ENCODE data around the gene BMP6. TPM values are rescaled to one million over a fixed set of nuclear protein-coding genes. Genes with fewer than 3 reads are reported as not detected.

The BMP6 gene
- total and polyA plus RNA-seq, 2 experiments from 2014 or later = 1.3 to 10.3 TPM

DNA sequence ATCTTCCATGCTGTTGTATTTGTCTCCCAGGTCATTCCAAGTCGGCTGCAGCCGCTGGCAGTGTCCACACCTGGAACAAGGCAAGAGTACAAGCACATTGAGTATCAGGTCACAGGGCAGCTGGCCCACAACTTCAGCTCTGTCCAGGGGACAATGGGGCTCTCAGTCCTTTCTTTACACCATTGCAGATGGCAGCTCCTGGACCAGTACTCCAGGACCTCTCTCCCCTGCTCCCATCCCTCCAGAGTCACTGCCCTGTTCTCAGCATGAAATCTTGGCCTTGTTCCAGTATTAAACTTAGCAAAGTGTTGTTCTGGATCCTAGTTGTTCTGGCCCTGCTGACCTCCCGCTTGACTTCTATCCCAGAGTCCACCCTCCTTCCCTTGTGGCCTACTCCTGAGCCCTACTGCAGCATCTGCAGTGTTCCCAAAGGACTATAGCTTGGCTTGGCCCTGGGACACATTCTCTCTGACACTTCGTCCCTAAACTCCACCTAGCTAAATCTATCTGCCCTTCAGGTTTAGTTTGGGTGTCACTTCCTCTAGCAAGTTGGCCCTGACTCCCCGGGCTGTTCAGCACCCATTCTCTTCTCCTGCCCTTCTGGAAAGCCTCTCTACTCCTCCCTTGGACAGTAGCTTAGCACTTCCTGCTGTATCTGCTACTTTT lies 178.9 kb downstream of the BMP6 start:
- peaks cover 16% of the 10 kb centered on the region for H3F3A ChIP-seq (ENCODE audit: insufficient read depth)
- no peak overlapping the region for H3K4me3 ChIP-seq
- no peaks in the 10 kb centered on the region for H3K27me3 ChIP-seq (replicated peaks; ENCODE audit: insufficient read depth)
- H2AFZ ChIP-seq = no peak overlapping the region
- peaks cover 11% of the 10 kb centered on the region for H3K4me1 ChIP-seq (ENCODE audit: insufficient read depth)
- H3K9me3 ChIP-seq (ENCODE audit: low read depth) = no peaks in the 10 kb centered on the region
- H3K36me3 ChIP-seq (ENCODE audit: low read depth) = peaks cover 30% of the 10 kb centered on the region
- no peak for TF ChIP-seq EZH2 (IDR thresholded peaks at IDR 0.05; ENCODE audit: insufficient read depth, poor library complexity, severe bottlenecking)
- TF ChIP-seq EZH2phosphoT487 (IDR thresholded peaks at IDR 0.05; ENCODE audit: insufficient read depth, low read depth) = no peak
- no peak overlapping the region for H3K4me2 ChIP-seq (ENCODE audit: unreplicated experiment)
- no peaks in the 10 kb centered on the region for H3K9me2 ChIP-seq (ENCODE audit: insufficient read depth)
- in situ Hi-C loops (cut with MboI) = no loop called here
- H4K20me1 ChIP-seq (ENCODE audit: insufficient read depth) = peaks cover 7% of the 10 kb centered on the region; the same call in 1 of the 2 replicates
- no peak overlapping the region for H3K9ac ChIP-seq
- peaks cover 95% of the 10 kb centered on the region for H3K79me2 ChIP-seq (ENCODE audit: insufficient read depth)
- no peak overlapping the region for H3K27ac ChIP-seq
- DNase-seq = no peak
- WGBS, 2 experiments (ENCODE audit: low coverage in 1 of 2, low lambda C conversion rate in 2 of 2, missing lambda C conversion rate in 2 of 2) = 85 to 88% methylated on average over 5 of the region's 5 CpGs

DNA sequence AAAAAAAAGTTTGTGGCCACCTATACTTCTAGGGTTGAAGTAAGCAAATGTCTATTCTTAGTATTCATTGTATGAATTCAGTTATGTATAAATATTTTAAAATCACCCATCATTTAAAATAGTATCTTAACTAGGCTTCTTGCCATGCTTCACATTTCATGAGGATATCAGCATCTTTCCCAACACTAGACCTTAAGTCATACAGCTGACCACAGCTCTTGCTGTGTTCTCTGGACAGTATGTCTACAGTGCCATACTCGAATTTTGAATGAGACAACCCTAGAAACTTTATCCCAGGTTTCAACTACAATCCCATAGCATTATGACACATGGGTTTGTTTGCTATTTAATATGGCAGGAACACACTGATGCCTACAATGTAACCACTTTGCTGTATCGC lies 179.5 kb downstream of the BMP6 start:
- peak; percentile 36 for DNase-seq
- H4K20me1 ChIP-seq (ENCODE audit: insufficient read depth) = peaks cover 7% of the 10 kb centered on the region; the same call in 1 of the 2 replicates
- TF ChIP-seq EZH2phosphoT487 (IDR thresholded peaks at IDR 0.05; ENCODE audit: insufficient read depth, low read depth) = no peak
- TF ChIP-seq EZH2 (IDR thresholded peaks at IDR 0.05; ENCODE audit: insufficient read depth, poor library complexity, severe bottlenecking) = no peak
- peaks cover 16% of the 10 kb centered on the region for H3F3A ChIP-seq (ENCODE audit: insufficient read depth)
- H3K4me3 ChIP-seq = no peak overlapping the region
- no peak overlapping the region for H3K4me2 ChIP-seq (ENCODE audit: unreplicated experiment)
- WGBS, 2 experiments (ENCODE audit: low coverage in 1 of 2, low lambda C conversion rate in 2 of 2, missing lambda C conversion rate in 2 of 2) = 94 to 97% methylated on average over 2 of the region's 2 CpGs
- in situ Hi-C loops (cut with MboI) = no loop called here
- H3K9ac ChIP-seq = no peak overlapping the region
- H3K9me3 ChIP-seq (ENCODE audit: low read depth) = no peaks in the 10 kb centered on the region
- H3K36me3 ChIP-seq (ENCODE audit: low read depth) = peaks cover 30% of the 10 kb centered on the region
- no peaks in the 10 kb centered on the region for H3K27me3 ChIP-seq (replicated peaks; ENCODE audit: insufficient read depth)
- no peaks in the 10 kb centered on the region for H3K9me2 ChIP-seq (ENCODE audit: insufficient read depth)
- peaks cover 11% of the 10 kb centered on the region for H3K4me1 ChIP-seq (ENCODE audit: insufficient read depth)
- H2AFZ ChIP-seq = no peak overlapping the region
- H3K79me2 ChIP-seq (ENCODE audit: insufficient read depth) = peaks cover 92% of the 10 kb centered on the region
- no peak overlapping the region for H3K27ac ChIP-seq

- no peak overlapping the region for H3K4me2 ChIP-seq (ENCODE audit: unreplicated experiment)
- H3F3A ChIP-seq (ENCODE audit: insufficient read depth) = peaks cover 12% of the 10 kb centered on the region
- H3K9me3 ChIP-seq (ENCODE audit: low read depth) = no peaks in the 10 kb centered on the region
- TF ChIP-seq EZH2 (IDR thresholded peaks at IDR 0.05; ENCODE audit: insufficient read depth, poor library complexity, severe bottlenecking) (no peak), EZH2phosphoT487 (IDR thresholded peaks at IDR 0.05; ENCODE audit: insufficient read depth, low read depth) (no peak)
- H4K20me1 ChIP-seq (ENCODE audit: insufficient read depth) = peaks cover 7% of the 10 kb centered on the region; the same call in 1 of the 2 replicates
- H3K4me1 ChIP-seq (ENCODE audit: insufficient read depth) = peaks cover 11% of the 10 kb centered on the region
- peaks cover 22% of the 10 kb centered on the region for H3K36me3 ChIP-seq (ENCODE audit: low read depth)
- no peaks in the 10 kb centered on the region for H3K27me3 ChIP-seq (replicated peaks; ENCODE audit: insufficient read depth)
- peaks cover 81% of the 10 kb centered on the region for H3K79me2 ChIP-seq (ENCODE audit: insufficient read depth)
- no peak for DNase-seq
- in situ Hi-C loops (cut with MboI) = no loop called here
- 96 to 97% methylated on average over 4 of the region's 4 CpGs for WGBS, 2 experiments (ENCODE audit: low coverage in 1 of 2, low lambda C conversion rate in 2 of 2, missing lambda C conversion rate in 2 of 2)
- no peak overlapping the region for H2AFZ ChIP-seq
- no peaks in the 10 kb centered on the region for H3K9me2 ChIP-seq (ENCODE audit: insufficient read depth)
- no peak overlapping the region for H3K27ac ChIP-seq
- H3K4me3 ChIP-seq = no peak overlapping the region
- H3K9ac ChIP-seq = no peak overlapping the region
Measured at GRCh38 chr6:7906741-7907140, 180.8 kb downstream of the BMP6 start.

DNA sequence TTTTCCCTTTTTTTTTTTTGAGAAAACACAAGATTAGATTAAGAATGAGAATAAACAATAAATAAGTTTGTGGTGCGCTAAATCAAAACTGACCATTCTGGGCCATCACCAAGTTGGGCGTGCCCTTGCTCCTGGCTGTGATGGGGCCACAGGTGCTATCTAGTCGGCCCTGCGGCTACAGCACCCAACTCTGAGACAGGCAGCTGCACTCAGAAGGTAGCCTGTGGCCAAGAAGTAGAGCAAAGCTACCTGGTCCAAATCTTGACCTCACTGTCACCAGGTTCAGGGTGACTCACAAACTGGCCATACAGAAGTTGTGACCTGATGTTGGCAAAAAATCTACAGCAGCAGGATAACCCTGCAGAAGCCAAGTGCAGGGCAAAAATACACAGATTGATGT lies 181.3 kb downstream of the BMP6 start:
- Histone ChIP-seq H3K4me3 (no peak overlapping the region), H3K9me2 (ENCODE audit: insufficient read depth) (no peaks in the 10 kb centered on the region), H3K27ac (no peak overlapping the region), H3F3A (ENCODE audit: insufficient read depth) (peaks cover 12% of the 10 kb centered on the region), H3K4me1 (ENCODE audit: insufficient read depth) (peaks cover 11% of the 10 kb centered on the region), H3K9ac (no peak overlapping the region), H4K20me1 (ENCODE audit: insufficient read depth) (peaks cover 7% of the 10 kb centered on the region; the same call in 1 of the 2 replicates), H3K9me3 (ENCODE audit: low read depth) (no peaks in the 10 kb centered on the region), H2AFZ (no peak overlapping the region), H3K27me3 (replicated peaks; ENCODE audit: insufficient read depth) (no peaks in the 10 kb centered on the region), H3K4me2 (ENCODE audit: unreplicated experiment) (no peak overlapping the region), H3K36me3 (ENCODE audit: low read depth) (peaks cover 22% of the 10 kb centered on the region), H3K79me2 (ENCODE audit: insufficient read depth) (peaks cover 77% of the 10 kb centered on the region)
- DNase-seq = no peak
- no peak for TF ChIP-seq EZH2 (IDR thresholded peaks at IDR 0.05; ENCODE audit: insufficient read depth, poor library complexity, severe bottlenecking)
- TF ChIP-seq EZH2phosphoT487 (IDR thresholded peaks at IDR 0.05; ENCODE audit: insufficient read depth, low read depth) = no peak
- 97 to 99% methylated on average over 4 of the region's 4 CpGs for WGBS, 2 experiments (ENCODE audit: low coverage in 1 of 2, low lambda C conversion rate in 2 of 2, missing lambda C conversion rate in 2 of 2)
- in situ Hi-C loops (cut with MboI) = no loop called here
